Measurements from ENCODE around the gene NFAM1. TPM values are rescaled to one million over a fixed set of nuclear protein-coding genes. Genes with fewer than 3 reads are reported as not detected.

NFAM1 gene
- total RNA-seq, 4 donors from 2014 or later, result 0.11 to 1.9 (median 0.99) TPM

Other genes starting within 250 kb of the NFAM1 start
- gene TCF20, start 161.8 kb downstream of the NFAM1 start, total RNA-seq, result 10 to 100 TPM; 40.2 to 52.5 (median 41.0) TPM
- 10 to 100 TPM; 19.1 to 35.1 (median 26.1) TPM for gene RRP7A, start 87.4 kb upstream of the NFAM1 start, total RNA-seq
- 1 to 10 TPM; 2.1 to 5.1 (median 3.6) TPM for gene SERHL2, start 121.6 kb upstream of the NFAM1 start, total RNA-seq
- gene POLDIP3, start 182.5 kb upstream of the NFAM1 start, total RNA-seq, result 10 to 100 TPM; 23.3 to 33.0 (median 28.0) TPM
- gene ATP5MGL, start 208.2 kb upstream of the NFAM1 start, total RNA-seq, result under 1 TPM in 1 of 4 donors, not detected in 3; 0.76 TPM
- 10 to 100 TPM; 49.5 to 81.6 (median 71.7) TPM for gene CYB5R3, start 217.0 kb upstream of the NFAM1 start, total RNA-seq